Ishikawa (cell line): Measurements from ENCODE around the gene CORO2B.

Experiments
- CREB1 ChIP-seq: IDR thresholded peaks from 2 replicates; pipeline ENCODE4 v1.6.1; 2012; ENCODE audit warnings: low read depth
- MAX ChIP-seq: IDR thresholded peaks from 2 replicates; pipeline ENCODE4 v1.6.1; 2012
- NFIC ChIP-seq: IDR thresholded peaks from 2 replicates; pipeline ENCODE4 v1.6.1; 2012
- RAD21 ChIP-seq: IDR thresholded peaks from 2 replicates; pipeline ENCODE4 v1.6.1; 2012; ENCODE audit warnings: low read depth
- TAF1 ChIP-seq: IDR thresholded peaks from 2 replicates; pipeline ENCODE4 v1.6.1; 2012; ENCODE audit warnings: low read depth, mild to moderate bottlenecking
- YY1 ChIP-seq: IDR thresholded peaks from 2 replicates; pipeline ENCODE4 v1.6.1; 2012; ENCODE audit warnings: low read depth
- ZBTB7A ChIP-seq: IDR thresholded peaks from 2 replicates; pipeline ENCODE4 v1.6.1; 2012; ENCODE audit warnings: low read depth
- TF ChIP-seq, protein P1 (sequence below): IDR thresholded peaks from 2 replicates; pipeline ENCODE4 v1.6.1; 2012; ENCODE audit warnings: low read depth, mild to moderate bottlenecking

DNA sequence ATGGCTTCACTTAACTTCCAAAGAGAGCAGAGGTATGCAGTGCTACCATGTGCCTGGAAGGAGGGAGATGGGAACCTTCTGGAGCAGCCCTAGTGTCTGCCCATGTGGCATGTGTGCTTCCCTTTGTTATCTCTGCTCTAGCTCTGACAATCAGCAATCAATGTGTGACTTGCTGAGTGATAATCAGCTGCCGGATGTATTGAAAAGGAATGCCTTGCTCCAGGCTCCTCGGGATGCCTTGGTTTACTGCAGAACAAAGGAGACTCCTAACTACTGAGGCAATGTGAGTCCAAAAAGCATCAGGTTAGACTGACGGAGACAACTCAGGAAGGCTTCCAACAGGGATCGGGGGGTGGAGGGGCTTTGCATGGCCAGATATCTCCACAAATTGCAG, 36.0 kb upstream of the CORO2B start:
- TF ChIP-seq MAX (no peak), RAD21 (no peak), ZBTB7A (no peak), YY1 (no peak), NFIC (no peak), CREB1 (no peak), TAF1 (no peak)
- TF ChIP-seq, protein P1, sequence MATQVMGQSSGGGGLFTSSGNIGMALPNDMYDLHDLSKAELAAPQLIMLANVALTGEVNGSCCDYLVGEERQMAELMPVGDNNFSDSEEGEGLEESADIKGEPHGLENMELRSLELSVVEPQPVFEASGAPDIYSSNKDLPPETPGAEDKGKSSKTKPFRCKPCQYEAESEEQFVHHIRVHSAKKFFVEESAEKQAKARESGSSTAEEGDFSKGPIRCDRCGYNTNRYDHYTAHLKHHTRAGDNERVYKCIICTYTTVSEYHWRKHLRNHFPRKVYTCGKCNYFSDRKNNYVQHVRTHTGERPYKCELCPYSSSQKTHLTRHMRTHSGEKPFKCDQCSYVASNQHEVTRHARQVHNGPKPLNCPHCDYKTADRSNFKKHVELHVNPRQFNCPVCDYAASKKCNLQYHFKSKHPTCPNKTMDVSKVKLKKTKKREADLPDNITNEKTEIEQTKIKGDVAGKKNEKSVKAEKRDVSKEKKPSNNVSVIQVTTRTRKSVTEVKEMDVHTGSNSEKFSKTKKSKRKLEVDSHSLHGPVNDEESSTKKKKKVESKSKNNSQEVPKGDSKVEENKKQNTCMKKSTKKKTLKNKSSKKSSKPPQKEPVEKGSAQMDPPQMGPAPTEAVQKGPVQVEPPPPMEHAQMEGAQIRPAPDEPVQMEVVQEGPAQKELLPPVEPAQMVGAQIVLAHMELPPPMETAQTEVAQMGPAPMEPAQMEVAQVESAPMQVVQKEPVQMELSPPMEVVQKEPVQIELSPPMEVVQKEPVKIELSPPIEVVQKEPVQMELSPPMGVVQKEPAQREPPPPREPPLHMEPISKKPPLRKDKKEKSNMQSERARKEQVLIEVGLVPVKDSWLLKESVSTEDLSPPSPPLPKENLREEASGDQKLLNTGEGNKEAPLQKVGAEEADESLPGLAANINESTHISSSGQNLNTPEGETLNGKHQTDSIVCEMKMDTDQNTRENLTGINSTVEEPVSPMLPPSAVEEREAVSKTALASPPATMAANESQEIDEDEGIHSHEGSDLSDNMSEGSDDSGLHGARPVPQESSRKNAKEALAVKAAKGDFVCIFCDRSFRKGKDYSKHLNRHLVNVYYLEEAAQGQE = no peak
